Transverse colon (tissue), 4 donors: Measurements from ENCODE around the gene HECTD1. TPM values are rescaled to one million over a fixed set of nuclear protein-coding genes. Genes with fewer than 3 reads are reported as not detected.
A peak's percentile ranks its signal among the peaks of the same experiment; 100 is the strongest.
"Not testable (repeated sequence)": the region's sequence is repeated elsewhere in the genome, so short reads cannot be mapped to it uniquely, and the experiment has no call there.

Experiments
- DNase-seq: peaks from one replicate; pipeline ENCODE4 v3.0.0-alpha.2; 2019
- H3K27ac ChIP-seq, 4 donors: fragments of 200-600 bp; sonication (generic); 2 replicates each; pipeline ENCODE4 v1.5.1; 2016 to 2018; ENCODE audit warnings: inconsistent platforms in 4 of 4
- H3K27me3 ChIP-seq: fragments of 200-600 bp; sonication (generic); 2 replicates; pipeline ENCODE4 v1.5.1; 2017; ENCODE audit warnings: inconsistent platforms
- H3K36me3 ChIP-seq, 4 donors: fragments of 200-600 bp; sonication (generic); 2 replicates each; pipeline ENCODE4 v1.5.1; 2017 to 2019; ENCODE audit warnings: inconsistent platforms in 4 of 4
- H3K4me1 ChIP-seq, 4 donors: fragments of 200-600 bp; sonication (generic); 2 replicates each; pipeline ENCODE4 v1.5.1; 2017 to 2020; ENCODE audit warnings: inconsistent platforms in 4 of 4
- H3K4me3 ChIP-seq, 4 donors: fragments of 200-600 bp; sonication (generic); 1 replicate in 1 of 4; 2 replicates in 3 of 4; pipeline versions ENCODE4 v1.5.1 to v1.6.1; 2017 to 2019; ENCODE audit warnings: inconsistent platforms in 4 of 4
- H3K9me3 ChIP-seq, 2 donors: fragments of 200-600 bp; sonication (generic); 2 replicates each; pipeline ENCODE4 v1.5.1; 2017 to 2019; ENCODE audit warnings: inconsistent platforms in 2 of 2
- CTCF ChIP-seq, 5 experiments: fragments of 200-600 bp in 3 of 5; fragments of 450-650 bp in 2 of 5; sonication (generic) in 3 of 5; IDR thresholded peaks; 1 replicate in 2 of 5; 2 replicates in 3 of 5; pipeline ENCODE4 v1.5.1; 2016 to 2017; ENCODE audit warnings: antibody characterized with exemption in 5 of 5, inconsistent platforms in 3 of 5, mild to moderate bottlenecking in 2 of 5, moderate library complexity in 1 of 5
- EP300 ChIP-seq: sonication (generic); formaldehyde crosslinking; IDR thresholded peaks from one replicate; pipeline ENCODE4 v1.6.1; 2017; ENCODE audit warnings: antibody characterized with exemption, low read depth
- POLR2A ChIP-seq: fragments of 450-650 bp; IDR thresholded peaks from one replicate; pipeline ENCODE4 v1.6.1; 2016; ENCODE audit warnings: antibody characterized with exemption, mild to moderate bottlenecking, moderate library complexity
- POLR2AphosphoS5 ChIP-seq, 3 donors: sonication (generic); formaldehyde crosslinking; IDR thresholded peaks; one replicate each; pipeline ENCODE4 v1.6.1; 2016; ENCODE audit warnings: antibody characterized with exemption in 3 of 3
- WGBS, 2 donors: methylation state at CpG; one replicate each; pipeline ENCODE4 v1.1.5; 2018; ENCODE audit warnings: low coverage in 1 of 2; 5-methylcytosine and 5-hydroxymethylcytosine counted together
- in situ Hi-C, 4 donors: fragments of 200-750 bp; cut with MboI; loops; one replicate each; pipeline versions ENCODE4 v1.15.0 to v1.15.1; 2017; ENCODE audit warnings: low sequenced_read_pairs in 3 of 4, low pct_ligation_motif_present in 1 of 4, low pct_unique_long_range_greater_than_20kb in 1 of 4
- intact Hi-C: fragments of 100-400 bp; cut with DNase I; formaldehyde crosslinking; loops from one replicate; pipeline ENCODE4 v1.15.1; 2023; ENCODE audit warnings: low total_unique reads
- total RNA-seq, 4 donors: library from RNA; depleted of rRNA; stranded (reverse); fragments of >200 nt; gene quantifications; one replicate each; pipeline ENCODE4 v1.1.0, GENCODE V29; 2016

HECTD1 gene
- total RNA-seq, 4 donors from 2014 or later = 111 to 237 (median 154) TPM

GRCh38 chr14:31057701-31058364, 149.8 kb downstream of the HECTD1 start:
- intact Hi-C loops (no loop called here), in situ Hi-C loops (no loop called here)
- H3K4me3 ChIP-seq = no peak overlapping the region
- H3K4me1 ChIP-seq = peaks cover 4 to 20% (median 14%) of the 10 kb centered on the region in 4 donors
- H3K27ac ChIP-seq = no peak overlapping the region
- 90 to 97% methylated on average over 3 to 12 of the region's 12 CpGs for WGBS, 2 donors
- no peaks in the 10 kb centered on the region for H3K9me3 ChIP-seq
- no peak for DNase-seq
- no peaks in the 10 kb centered on the region for H3K27me3 ChIP-seq
- H3K36me3 ChIP-seq = no peaks in the 10 kb centered on the region
- TF ChIP-seq CTCF (IDR thresholded peaks at IDR 0.05) (no peak), POLR2A (no peak), POLR2AphosphoS5 (IDR thresholded peaks at IDR 0.05) (no peak), EP300 (no peak)

- H3K36me3 ChIP-seq = no peaks in the 10 kb centered on the region
- intact Hi-C loops = no loop called here
- 88% methylated on average over 1 of the region's 1 CpG; no CpG with 5 or more reads in 1 of the 2 donors for WGBS, 2 donors
Observed at GRCh38 chr14:31057035-31057434, 150.6 kb downstream of the HECTD1 start.

DNA sequence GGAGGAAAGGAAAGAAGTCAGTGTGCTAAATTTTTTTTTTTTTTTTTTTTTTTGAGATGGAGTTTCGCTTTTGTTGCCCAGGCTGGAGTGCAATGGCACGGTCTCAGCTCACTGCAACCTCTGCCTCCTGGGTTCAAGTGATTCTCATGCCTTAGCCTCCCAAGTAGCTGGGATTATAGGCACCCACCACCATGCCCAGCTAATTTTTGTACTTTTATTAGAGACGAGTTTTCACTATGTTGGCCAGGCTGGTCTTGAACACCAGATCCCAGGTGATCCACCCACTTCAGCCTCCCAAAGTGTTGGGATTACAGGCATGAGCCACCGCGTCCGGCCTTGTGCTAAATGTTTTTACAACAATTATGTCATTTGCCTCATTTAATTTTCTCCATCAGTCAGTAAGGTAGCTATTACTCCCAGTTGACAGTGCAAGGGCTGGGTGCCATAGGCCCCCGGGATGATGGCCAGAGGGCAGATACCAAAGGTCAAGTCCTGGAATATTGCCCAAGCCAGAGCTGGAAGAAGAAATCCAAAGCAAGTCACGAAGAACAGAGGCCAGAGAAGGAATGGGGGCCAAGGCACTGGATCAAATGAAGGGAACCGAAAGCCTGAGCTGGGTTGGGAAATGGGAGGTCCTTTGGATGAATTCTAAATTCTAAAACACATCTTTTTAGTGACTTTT, 154.5 kb downstream of the HECTD1 start:
- in situ Hi-C loops, H3K27me3 ChIP-seq, intact Hi-C loops, H3K36me3 ChIP-seq, H3K9me3 ChIP-seq, H3K4me3 ChIP-seq, H3K4me1 ChIP-seq: not testable (repeated sequence)
- 81 to 86% methylated on average over 6 to 9 of the region's 9 CpGs for WGBS, 2 donors
- DNase-seq = peak; percentile 12
- peak overlapping the region in 1 of 4 donors; percentile 47 for H3K27ac ChIP-seq

More at GRCh38 chr14:31057035-31057434, 150.6 kb downstream of the HECTD1 start:
- TF ChIP-seq POLR2A = no peak
- TF ChIP-seq EP300 = no peak
- no peak for TF ChIP-seq CTCF (IDR thresholded peaks at IDR 0.05)
- TF ChIP-seq POLR2AphosphoS5 (IDR thresholded peaks at IDR 0.05) = no peak
- in situ Hi-C loops = no loop called here
- no peak for DNase-seq
- Histone ChIP-seq H3K4me3 (no peak overlapping the region), H3K27me3 (no peaks in the 10 kb centered on the region), H3K9me3 (no peaks in the 10 kb centered on the region), H3K4me1 (peaks cover 4 to 20% (median 14%) of the 10 kb centered on the region in 4 donors), H3K27ac (no peak overlapping the region)

DNA sequence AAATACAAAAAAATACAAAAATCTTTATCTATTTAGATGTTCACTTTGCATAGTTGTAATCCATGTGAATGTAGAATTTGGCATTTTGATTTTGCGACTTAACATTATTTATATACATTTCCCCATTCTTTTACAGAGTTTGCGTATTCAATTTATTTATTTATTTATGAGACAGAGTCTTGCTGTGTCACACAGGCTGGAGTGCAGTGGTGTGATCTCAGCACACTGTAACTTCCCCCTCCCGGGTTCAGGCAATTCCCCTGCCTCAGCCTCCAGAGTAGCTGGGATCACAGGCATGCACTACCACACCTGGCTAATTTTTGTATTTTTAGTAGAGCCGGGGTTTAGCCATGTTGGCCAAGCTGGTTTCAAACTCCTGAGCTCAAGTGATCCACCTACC, 156.1 kb downstream of the HECTD1 start:
- DNase-seq = no peak
- Histone ChIP-seq H3K4me1 (peaks cover 0 to 4% (median 1%) of the 10 kb centered on the region in 4 donors), H3K27ac (no peak overlapping the region), H3K4me3 (no peak overlapping the region), H3K9me3 (no peaks in the 10 kb centered on the region), H3K36me3 (no peaks in the 10 kb centered on the region), H3K27me3 (no peaks in the 10 kb centered on the region)
- in situ Hi-C loops = no loop called here
- intact Hi-C loops = no loop called here
- WGBS, 2 donors = 45 to 66% methylated on average over 2 to 4 of the region's 4 CpGs
- TF ChIP-seq POLR2AphosphoS5 (IDR thresholded peaks at IDR 0.05) (no peak), POLR2A (no peak), EP300 (no peak), CTCF (IDR thresholded peaks at IDR 0.05) (no peak)
